NB4 (cell line): Measurements from ENCODE around the gene FOXE3.

ENCODE experiments used
- CTCF ChIP-seq: IDR thresholded peaks from one replicate; pipeline ENCODE4 v1.5.1; 2012; ENCODE audit warnings: low read depth, low read length
- MAX ChIP-seq: IDR thresholded peaks from 2 replicates; pipeline ENCODE4 v1.6.1; 2011; ENCODE audit warnings: low read depth, low read length
- MYC ChIP-seq: IDR thresholded peaks from 2 replicates; pipeline ENCODE4 v1.6.1; 2011; ENCODE audit warnings: low read depth, low read length
- POLR2A ChIP-seq: IDR thresholded peaks from 2 replicates; pipeline ENCODE4 v1.6.1; 2011; ENCODE audit warnings: mild to moderate bottlenecking; ENCODE audit not compliant: insufficient read length; ENCODE audit errors: extremely low read depth

GRCh38 chr1:47415728-47416318 is at the start of gene FOXE3:
- TF ChIP-seq POLR2A (no peak), CTCF (no peak), MAX (no peak), MYC (no peak)
